ENCODE data around the gene RAD51. TPM values are rescaled to one million over a fixed set of nuclear protein-coding genes. Genes with fewer than 3 reads are reported as not detected.

Gene RAD51
- total RNA-seq, 1 donor from 2014 or later = 0.88 TPM

DNA sequence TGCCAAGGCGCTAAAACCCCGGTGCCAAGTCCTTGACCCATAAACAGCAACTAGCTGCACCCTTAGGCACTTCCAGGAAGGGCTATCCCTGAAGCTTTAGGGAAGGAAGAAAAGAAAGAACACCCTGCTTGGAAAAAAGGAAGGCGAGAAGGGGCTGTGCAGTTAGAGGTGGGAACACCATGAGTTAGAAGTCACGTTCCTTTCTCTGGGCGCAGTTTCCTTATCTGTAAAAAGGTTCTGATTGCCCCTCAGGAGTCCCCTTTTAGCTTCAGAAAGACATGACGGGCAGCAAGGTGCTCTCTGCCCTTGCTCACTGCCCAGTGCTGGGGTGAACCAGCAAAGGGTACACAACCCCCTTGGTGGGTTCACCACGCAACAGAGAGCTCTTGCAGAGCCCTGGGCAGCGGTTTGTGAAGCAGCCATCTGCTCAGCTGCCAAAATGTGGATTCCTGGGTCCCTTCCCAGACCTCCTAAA, 69.7 kb downstream of the RAD51 start:
- H3K9me3 ChIP-seq (replicated peaks) = no peaks in the 10 kb centered on the region
- H3K4me3 ChIP-seq = peak overlapping the region; percentile 69
- peaks cover 12% of the 10 kb centered on the region for H3K36me3 ChIP-seq
- peaks cover 36% of the 10 kb centered on the region for H3K4me1 ChIP-seq
- no peak for DNase-seq
- no peak for TF ChIP-seq CTCF (IDR thresholded peaks at IDR 0.05; ENCODE audit: borderline replicate concordance)
- intact Hi-C loops (cut with micrococcal nuclease) = no loop called here
- H3K27me3 ChIP-seq (ENCODE audit: low read depth) = no peaks in the 10 kb centered on the region
- peak overlapping the region; percentile 80 for H3K27ac ChIP-seq (replicated peaks)

- H3K27ac ChIP-seq (replicated peaks) = no peak overlapping the region
- peaks cover 37% of the 10 kb centered on the region for H3K4me1 ChIP-seq
- H3K27me3 ChIP-seq (ENCODE audit: low read depth) = no peaks in the 10 kb centered on the region
- no peaks in the 10 kb centered on the region for H3K9me3 ChIP-seq (replicated peaks)
- intact Hi-C loops (cut with micrococcal nuclease) = no loop called here
- H3K4me3 ChIP-seq = no peak overlapping the region
- no peak for TF ChIP-seq CTCF (IDR thresholded peaks at IDR 0.05; ENCODE audit: borderline replicate concordance)
- peaks cover 17% of the 10 kb centered on the region for H3K36me3 ChIP-seq
- DNase-seq = no peak
These were observed 71.3 kb downstream of the RAD51 start for GRCh38 chr15:40766194-40766815.

DNA sequence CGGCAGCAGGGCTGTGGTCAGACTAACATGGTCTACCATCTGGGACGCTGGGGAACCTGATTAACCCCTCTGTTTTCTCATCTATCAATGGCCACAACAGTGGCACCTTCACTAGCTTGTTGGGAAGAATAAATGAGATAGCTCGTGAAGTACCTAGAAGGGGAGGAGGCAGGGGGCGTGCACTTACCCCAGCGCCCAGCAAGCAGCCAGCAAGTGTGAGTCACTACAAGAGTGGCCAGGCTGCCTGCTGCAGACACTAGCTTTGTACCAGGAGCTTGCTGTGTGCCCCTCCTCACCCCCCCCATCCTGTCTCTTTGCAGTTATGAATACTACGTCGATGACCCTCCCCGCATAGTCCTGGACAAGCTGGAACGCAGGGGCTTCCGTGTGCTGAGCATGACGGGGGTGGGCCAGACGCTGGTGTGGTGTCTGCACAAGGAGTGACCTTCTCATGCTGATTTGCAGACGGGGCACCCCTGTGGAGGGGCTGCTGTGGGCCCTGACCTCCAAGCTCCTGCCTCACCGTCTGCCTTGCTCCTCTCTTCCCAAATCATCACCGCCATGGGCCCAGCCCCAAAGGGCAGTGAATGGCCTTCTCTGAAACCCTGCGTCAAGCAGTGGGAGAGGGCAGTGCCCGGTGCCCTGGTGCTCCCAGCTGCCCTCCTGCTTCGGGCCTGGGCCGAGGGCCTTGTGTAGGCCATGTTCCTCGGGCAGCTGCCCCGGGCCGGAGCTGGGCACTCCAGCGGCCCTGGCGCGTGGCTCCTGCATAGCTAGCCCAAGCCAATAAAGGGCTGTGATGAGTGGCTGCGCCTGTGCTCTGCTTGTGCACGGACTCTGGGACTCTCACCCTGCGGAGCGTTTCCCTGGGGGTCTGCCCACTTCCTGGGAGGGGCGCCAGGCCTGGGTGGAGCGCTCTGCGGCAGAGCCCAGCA, 72.2 kb downstream of the RAD51 start:
- intact Hi-C loops (cut with micrococcal nuclease) = no loop called here
- H3K4me3 ChIP-seq = no peak overlapping the region
- H3K9me3 ChIP-seq (replicated peaks) = no peaks in the 10 kb centered on the region
- no peaks in the 10 kb centered on the region for H3K27me3 ChIP-seq (ENCODE audit: low read depth)
- no peak overlapping the region for H3K27ac ChIP-seq (replicated peaks)
- DNase-seq = no peak
- TF ChIP-seq CTCF (IDR thresholded peaks at IDR 0.05; ENCODE audit: borderline replicate concordance) = no peak
- peaks cover 24% of the 10 kb centered on the region for H3K36me3 ChIP-seq
- peaks cover 37% of the 10 kb centered on the region for H3K4me1 ChIP-seq

DNA sequence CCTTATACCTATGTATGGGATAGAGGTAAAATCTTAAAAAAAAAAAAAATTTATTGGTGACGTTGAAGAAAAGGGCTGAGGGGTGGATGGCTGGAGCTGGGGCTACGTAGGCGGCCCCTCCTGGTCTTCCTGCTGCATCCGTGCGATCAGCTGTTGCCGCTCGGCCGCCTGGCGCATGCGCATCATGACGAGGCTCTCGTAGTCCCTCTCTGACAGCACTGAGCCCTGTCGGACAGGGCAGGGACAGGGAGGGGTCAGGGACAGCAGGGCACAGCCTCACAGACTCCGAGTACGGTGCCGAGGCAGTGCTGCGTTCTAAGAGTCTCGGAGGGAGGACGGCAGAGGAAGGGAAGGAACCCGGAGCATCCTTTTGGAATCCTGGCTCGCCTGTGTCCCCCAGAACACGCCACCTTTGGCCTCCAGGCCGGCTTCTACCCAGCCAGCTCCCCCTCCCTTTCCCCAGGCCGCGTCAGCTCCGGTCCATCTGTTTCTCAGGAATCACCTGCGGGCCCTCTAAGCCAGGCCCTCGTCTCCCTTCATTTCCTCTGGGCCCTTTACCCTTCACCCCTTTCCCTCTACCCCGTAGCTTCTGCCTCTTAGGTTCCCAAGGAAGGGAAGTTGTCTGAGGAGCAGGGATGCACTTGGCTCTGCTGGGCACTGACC, 73.0 kb downstream of the RAD51 start:
- H3K27ac ChIP-seq (replicated peaks) = peak overlapping the region; percentile 36
- intact Hi-C loops (cut with micrococcal nuclease) = no loop called here

More for the DNA sequence above, 73.0 kb downstream of the RAD51 start:
- Histone ChIP-seq H3K9me3 (replicated peaks) (no peaks in the 10 kb centered on the region), H3K36me3 (peaks cover 32% of the 10 kb centered on the region), H3K4me3 (no peak overlapping the region), H3K27me3 (ENCODE audit: low read depth) (no peaks in the 10 kb centered on the region), H3K4me1 (peaks cover 33% of the 10 kb centered on the region)
- DNase-seq = no peak
- TF ChIP-seq CTCF (IDR thresholded peaks at IDR 0.05; ENCODE audit: borderline replicate concordance) = no peak

All from left ventricle myocardium inferior (tissue), 1 donor.